Stomach smooth muscle (tissue), 2 donors: ENCODE data around the gene TIMM29.

Experiments
- H3K27ac ChIP-seq: one replicate; pipeline ENCODE4 v1.7.0; 2013; ENCODE audit warnings: mild to moderate bottlenecking, low read length, inconsistent platforms
- H3K27me3 ChIP-seq, 2 donors: one replicate each; pipeline ENCODE4 v1.7.0; 2013; ENCODE audit warnings: low read length in 2 of 2; ENCODE audit not compliant: insufficient read depth in 2 of 2, control insufficient read depth in 1 of 2
- H3K36me3 ChIP-seq, 2 donors: one replicate each; pipeline ENCODE4 v1.7.0; 2013; ENCODE audit warnings: low read length in 2 of 2; ENCODE audit not compliant: control insufficient read depth in 2 of 2, insufficient read depth in 2 of 2
- H3K4me1 ChIP-seq: one replicate; pipeline ENCODE4 v1.7.0; 2013; ENCODE audit warnings: low read length; ENCODE audit not compliant: control insufficient read depth, insufficient read depth
- H3K4me3 ChIP-seq, 2 donors: one replicate each; pipeline ENCODE4 v1.7.0; 2013; ENCODE audit warnings: low read length in 2 of 2
- H3K9ac ChIP-seq, 2 donors: one replicate each; pipeline ENCODE4 v1.7.0; 2013; ENCODE audit warnings: low read length in 2 of 2, mild to moderate bottlenecking in 1 of 2
- H3K9me3 ChIP-seq, 2 donors: one replicate each; pipeline ENCODE4 v1.7.0; 2013; ENCODE audit warnings: low read length in 2 of 2; ENCODE audit not compliant: control insufficient read depth in 2 of 2
- donor health status: healthy.
- donor health status: Pancreatic carcinoma.

TIMM29 gene

DNA sequence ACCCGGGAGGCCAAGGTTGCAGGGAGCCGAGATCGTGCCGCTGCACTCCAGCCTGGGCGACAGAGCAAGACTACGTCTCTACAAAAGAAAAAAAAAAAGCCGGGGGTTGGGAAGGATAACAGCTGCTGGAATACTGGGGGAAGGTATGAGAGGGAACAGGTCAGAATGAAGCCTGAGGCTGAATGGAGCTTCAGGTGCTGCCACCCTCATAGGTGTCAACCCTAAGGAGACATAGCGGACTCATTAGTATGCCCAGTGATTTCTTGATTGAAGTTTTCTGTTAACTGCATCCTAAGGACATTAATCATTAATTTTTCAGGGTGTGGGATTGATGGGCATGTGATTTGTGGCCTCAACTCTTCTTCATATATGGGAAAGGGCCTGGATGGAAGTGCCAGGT lies 38.2 kb downstream of the TIMM29 start:
- H3K27ac ChIP-seq = no peak overlapping the region
- H3K4me3 ChIP-seq = no peak overlapping the region
- no peaks in the 10 kb centered on the region for H3K27me3 ChIP-seq
- H3K9ac ChIP-seq = no peak overlapping the region
- peaks cover 9% of the 10 kb centered on the region for H3K4me1 ChIP-seq
- no peaks in the 10 kb centered on the region for H3K9me3 ChIP-seq
- no peaks in the 10 kb centered on the region for H3K36me3 ChIP-seq

DNA sequence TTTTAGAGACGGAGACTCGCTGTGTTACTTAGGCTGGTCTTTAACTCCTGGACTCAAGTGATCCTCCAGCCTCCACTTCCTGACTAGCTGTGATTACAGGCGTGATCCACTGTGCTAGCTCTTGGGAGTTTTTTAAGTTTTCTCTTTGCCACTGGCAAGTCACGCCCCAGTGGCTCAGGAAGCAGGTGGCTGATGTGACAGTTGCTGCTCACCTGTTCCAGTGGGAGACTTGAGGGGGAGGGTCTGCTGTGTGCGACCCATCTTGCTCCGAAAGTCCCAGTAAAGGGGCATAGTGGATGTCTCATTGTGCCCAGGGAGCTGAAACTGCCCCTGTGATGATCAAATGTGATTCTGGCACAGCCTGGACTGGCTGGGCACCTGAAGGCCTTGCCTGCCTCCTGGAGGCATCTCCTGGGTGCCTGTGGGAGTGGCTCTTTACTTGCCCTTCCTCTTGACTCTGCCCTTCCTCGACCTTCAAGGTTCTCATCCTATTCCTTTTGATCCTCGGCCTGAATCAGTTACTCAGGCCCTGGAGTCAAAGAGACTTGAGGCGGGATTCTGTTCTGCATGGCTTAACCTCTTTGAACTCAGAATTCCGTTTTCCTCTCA lies 40.0 kb downstream of the TIMM29 start:
- Histone ChIP-seq H3K4me1 (peaks cover 2% of the 10 kb centered on the region), H3K9me3 (no peaks in the 10 kb centered on the region), H3K27me3 (no peaks in the 10 kb centered on the region), H3K9ac (peak overlapping the region in 1 of 2 donors; percentile 5), H3K36me3 (no peaks in the 10 kb centered on the region), H3K27ac (no peak overlapping the region), H3K4me3 (no peak overlapping the region)

DNA sequence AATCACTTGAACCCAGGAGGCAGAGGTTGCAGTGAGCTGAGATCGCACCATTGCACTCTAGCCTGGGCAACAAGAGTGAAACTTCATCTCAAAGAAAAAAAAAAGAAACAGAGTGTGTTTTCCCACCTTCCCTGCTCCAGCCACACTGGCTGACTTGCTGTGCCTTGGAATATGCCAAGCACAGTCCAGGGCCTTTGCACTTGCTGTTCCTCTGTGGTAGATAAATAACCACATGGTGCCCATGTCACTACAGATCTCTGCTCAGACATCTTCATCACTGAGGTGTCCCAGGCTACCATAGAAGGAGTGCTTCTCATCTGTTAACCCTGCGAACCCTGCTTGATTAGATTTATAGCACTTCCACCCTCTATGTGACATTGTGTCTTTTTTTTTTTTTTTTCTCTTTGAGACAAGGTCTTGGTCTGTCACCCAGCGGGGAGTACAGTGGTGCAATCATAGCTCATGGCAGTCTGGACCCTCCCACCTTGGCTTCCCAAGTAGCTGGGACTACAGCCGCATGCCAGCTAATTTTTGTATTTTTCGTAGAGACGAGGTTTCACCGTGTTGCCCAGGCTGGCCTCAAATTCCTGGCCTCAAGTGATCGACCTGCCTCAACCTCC lies 42.6 kb downstream of the TIMM29 start:
- peaks cover 11% of the 10 kb centered on the region for H3K4me1 ChIP-seq
- no peak overlapping the region for H3K9ac ChIP-seq
- H3K27ac ChIP-seq = no peak overlapping the region
- H3K9me3 ChIP-seq = no peaks in the 10 kb centered on the region
- no peaks in the 10 kb centered on the region for H3K36me3 ChIP-seq
- H3K27me3 ChIP-seq = no peaks in the 10 kb centered on the region
- H3K4me3 ChIP-seq = no peak overlapping the region

DNA sequence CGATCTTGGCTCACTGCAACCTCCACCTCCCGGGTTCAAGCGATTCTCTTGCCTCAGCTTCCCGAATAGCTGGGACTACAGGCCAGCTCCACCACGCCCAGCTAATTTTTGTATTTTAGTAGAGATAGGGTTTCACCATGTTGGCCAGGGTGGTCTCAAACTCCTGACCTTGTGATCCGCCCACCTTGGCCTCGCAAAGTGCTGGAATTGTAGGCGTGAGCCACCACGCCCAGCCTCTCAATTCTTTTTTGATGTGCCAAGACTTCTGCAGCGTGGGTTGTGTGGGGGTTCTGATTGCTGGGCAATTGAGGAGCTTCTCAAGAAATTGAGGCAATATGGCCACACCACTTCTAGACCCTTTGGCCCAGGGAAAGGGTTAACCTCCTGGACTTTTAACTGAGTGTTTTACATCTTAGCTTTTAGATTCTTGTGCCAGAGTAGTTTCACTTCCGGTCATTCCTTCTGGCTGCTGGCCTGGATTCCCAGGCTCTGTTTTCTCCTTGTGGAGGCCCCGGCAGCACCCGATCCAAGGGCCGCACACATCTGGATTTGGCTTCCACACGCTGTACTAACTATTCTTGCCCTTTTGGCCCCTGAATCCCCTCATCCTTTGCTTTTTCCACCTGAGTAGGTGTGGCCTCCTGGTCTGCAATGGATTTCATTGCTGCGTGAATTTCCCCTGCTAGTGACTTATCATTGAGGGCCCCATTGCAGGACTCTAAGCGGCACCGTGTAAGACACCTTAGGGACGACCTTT lies 46.9 kb downstream of the TIMM29 start:
- Histone ChIP-seq H3K27ac (no peak overlapping the region), H3K4me1 (peaks cover 20% of the 10 kb centered on the region), H3K27me3 (no peaks in the 10 kb centered on the region), H3K4me3 (peak overlapping the region; percentile 46 to 49), H3K9me3 (no peaks in the 10 kb centered on the region), H3K9ac (peak overlapping the region; percentile 51 to 64), H3K36me3 (no peaks in the 10 kb centered on the region)

DNA sequence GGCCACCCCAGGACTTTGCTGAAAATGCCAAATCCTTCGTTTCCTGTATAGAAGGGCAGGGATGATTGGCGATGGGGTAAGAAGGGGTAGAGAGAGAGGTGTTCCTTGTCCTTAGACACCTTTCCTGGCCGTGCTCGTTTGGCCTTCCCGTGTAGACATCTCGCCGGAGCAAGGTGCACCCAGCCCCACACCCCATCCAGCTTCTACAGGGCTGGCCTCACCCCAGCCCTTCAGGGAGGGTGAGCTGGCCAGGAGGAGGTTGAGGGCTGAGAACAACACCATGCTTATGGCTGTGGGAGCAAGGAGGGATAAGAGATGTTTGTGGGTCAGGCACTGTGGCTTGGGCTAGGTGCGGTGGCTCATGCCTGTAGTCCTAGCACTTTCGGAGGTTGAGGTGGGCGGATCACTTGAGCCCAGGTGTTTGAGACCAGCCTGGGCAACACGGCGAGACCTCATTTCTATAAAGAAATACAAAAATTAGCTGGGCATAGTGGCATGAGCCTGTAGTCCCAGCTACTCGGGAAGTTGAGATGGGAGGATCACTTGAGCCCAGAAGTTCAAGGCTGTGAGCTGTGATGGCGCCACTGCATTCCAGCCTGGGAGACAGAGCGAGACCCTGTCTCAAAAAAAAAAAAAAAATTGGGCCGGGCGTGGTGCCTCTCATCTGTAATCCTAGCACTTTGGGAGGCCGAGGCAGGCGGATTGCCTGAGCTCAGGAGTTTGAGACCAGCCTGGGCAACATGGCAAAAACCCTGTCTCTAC lies 47.7 kb downstream of the TIMM29 start:
- H3K4me1 ChIP-seq = peaks cover 20% of the 10 kb centered on the region
- H3K36me3 ChIP-seq = no peaks in the 10 kb centered on the region
- no peak overlapping the region for H3K27ac ChIP-seq
- H3K9ac ChIP-seq = peak overlapping the region; percentile 51 to 64
- H3K27me3 ChIP-seq = no peaks in the 10 kb centered on the region
- H3K9me3 ChIP-seq = no peaks in the 10 kb centered on the region
- peak overlapping the region; percentile 46 to 49 for H3K4me3 ChIP-seq

DNA sequence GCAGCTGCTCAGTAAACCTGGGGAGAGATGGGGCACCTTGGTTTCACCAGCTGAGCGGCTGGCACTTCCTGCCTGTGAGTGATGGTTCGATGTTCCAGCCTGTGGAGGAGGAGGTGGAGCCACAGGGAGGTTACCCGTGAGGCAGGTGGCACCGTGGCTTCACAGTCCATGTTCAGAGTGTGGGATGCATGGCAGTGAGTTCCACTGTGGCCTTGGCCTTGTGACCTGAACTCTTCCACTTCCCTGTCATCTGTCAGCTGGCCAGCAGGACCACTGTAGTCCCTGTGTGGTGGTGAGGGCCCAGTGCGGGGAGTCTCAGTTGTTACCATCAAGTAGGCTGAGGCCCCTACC lies 49.1 kb downstream of the TIMM29 start:
- Histone ChIP-seq H3K9me3 (no peaks in the 10 kb centered on the region), H3K36me3 (no peaks in the 10 kb centered on the region), H3K4me1 (peaks cover 20% of the 10 kb centered on the region), H3K9ac (no peak overlapping the region), H3K27me3 (no peaks in the 10 kb centered on the region), H3K27ac (no peak overlapping the region), H3K4me3 (no peak overlapping the region)
